Measurements from ENCODE around the gene INPP5B.
"Not testable (repeated sequence)": the region's sequence is repeated elsewhere in the genome, so short reads cannot be mapped to it uniquely, and the experiment has no call there.

INPP5B gene

GRCh38 chr1:37923551-37923889 lies 23.3 kb downstream of the INPP5B start:
- no peak for TF ChIP-seq CTCF (IDR thresholded peaks at IDR 0.05; ENCODE audit: low read depth, low read length)
- no peak overlapping the region for H3K4me3 ChIP-seq (ENCODE audit: low read depth, low read length)

GRCh38 chr1:37922767-37923550 lies 23.9 kb downstream of the INPP5B start:
- no peak overlapping the region for H3K4me3 ChIP-seq (ENCODE audit: low read depth, low read length)

GRCh38 chr1:37919277-37919676 lies 27.6 kb downstream of the INPP5B start:
- TF ChIP-seq CTCF (IDR thresholded peaks at IDR 0.05; ENCODE audit: low read depth, low read length): peak; percentile 57
- no peak overlapping the region for H3K4me3 ChIP-seq (ENCODE audit: low read depth, low read length)

More at GRCh38 chr1:37922767-37923550, 23.9 kb downstream of the INPP5B start:
- TF ChIP-seq CTCF (IDR thresholded peaks at IDR 0.05; ENCODE audit: low read depth, low read length): no peak

DNA sequence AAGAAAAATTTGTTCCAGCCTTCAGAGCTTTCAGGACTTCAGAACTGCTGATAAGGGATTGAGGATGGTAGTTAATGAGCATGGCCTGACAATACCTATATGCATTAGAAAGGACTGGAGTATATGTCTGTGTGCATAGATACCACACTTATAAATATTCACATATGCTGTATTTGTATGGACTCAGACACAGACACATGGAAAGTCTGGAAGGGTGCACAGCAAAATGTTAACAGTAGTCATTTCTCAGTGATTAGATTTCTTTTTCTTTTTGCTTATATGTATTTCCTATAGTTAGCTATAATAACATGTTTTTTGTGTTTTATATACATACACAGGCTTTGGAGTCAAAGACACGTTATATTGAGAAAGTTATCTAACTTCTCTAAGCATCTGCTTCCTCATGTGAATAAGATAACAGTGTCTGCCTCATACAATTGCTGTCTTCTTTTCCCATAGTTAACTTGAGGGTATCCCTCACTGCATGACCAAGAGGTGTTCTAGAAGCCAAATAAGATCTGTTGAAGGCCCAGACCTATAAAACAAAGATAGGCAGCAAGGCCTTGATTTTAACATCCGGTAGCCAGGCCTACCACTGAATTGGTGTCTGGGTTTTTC lies 31.3 kb downstream of the INPP5B start:
- TF ChIP-seq CTCF (IDR thresholded peaks at IDR 0.05; ENCODE audit: low read depth, low read length): no peak
- no peak overlapping the region for H3K4me3 ChIP-seq (ENCODE audit: low read depth, low read length)

- no peak for TF ChIP-seq CTCF (IDR thresholded peaks at IDR 0.05; ENCODE audit: low read depth, low read length)
These were observed 32.0 kb downstream of the INPP5B start for GRCh38 chr1:37914719-37915475.

DNA sequence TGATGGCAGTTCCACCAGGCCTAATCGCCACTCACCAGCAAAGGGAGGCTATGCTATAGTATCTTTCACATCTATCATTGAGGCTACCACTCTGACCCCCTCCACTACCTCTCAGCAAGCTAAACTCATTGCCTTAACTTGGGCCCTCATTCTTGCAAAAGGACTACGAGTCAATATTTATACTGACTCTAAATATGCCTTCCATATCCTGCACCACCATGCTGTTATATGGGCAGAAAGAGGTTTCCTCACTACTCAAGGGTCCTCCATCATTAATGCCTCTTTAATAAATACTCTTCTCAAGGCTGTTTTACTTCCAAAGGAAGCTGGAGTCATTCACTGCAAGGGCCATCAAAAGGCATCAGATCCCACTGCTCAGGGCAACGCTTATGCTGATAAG lies 35.4 kb downstream of the INPP5B start:
- H3K4me3 ChIP-seq (ENCODE audit: low read depth, low read length): not testable (repeated sequence)

More at GRCh38 chr1:37914719-37915475, 32.0 kb downstream of the INPP5B start:
- H3K4me3 ChIP-seq (ENCODE audit: low read depth, low read length): no peak overlapping the region

GRCh38 chr1:37910886-37911285 lies 36.0 kb downstream of the INPP5B start:
- H3K4me3 ChIP-seq (ENCODE audit: low read depth, low read length): not testable (repeated sequence)

DNA sequence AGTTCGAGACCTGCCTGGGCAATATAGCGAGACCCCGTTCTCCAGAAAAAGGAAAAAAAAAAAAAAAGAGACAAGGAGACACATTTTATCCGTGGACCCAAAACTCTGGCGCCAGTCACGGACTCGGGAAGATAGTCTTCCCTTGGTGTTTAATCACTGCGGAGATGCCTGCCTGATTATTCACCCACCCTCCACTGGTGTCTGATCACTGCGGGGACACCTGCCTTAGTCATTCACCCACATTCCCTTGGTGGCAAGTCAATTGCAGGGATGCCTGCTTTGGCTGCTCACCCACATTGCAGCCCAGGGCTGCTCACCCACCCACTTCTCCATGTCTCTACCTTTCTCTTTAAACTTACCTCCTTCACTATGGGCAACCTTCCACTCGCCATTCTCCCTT lies 38.3 kb downstream of the INPP5B start:
- H3K4me3 ChIP-seq (ENCODE audit: low read depth, low read length): not testable (repeated sequence)

DNA sequence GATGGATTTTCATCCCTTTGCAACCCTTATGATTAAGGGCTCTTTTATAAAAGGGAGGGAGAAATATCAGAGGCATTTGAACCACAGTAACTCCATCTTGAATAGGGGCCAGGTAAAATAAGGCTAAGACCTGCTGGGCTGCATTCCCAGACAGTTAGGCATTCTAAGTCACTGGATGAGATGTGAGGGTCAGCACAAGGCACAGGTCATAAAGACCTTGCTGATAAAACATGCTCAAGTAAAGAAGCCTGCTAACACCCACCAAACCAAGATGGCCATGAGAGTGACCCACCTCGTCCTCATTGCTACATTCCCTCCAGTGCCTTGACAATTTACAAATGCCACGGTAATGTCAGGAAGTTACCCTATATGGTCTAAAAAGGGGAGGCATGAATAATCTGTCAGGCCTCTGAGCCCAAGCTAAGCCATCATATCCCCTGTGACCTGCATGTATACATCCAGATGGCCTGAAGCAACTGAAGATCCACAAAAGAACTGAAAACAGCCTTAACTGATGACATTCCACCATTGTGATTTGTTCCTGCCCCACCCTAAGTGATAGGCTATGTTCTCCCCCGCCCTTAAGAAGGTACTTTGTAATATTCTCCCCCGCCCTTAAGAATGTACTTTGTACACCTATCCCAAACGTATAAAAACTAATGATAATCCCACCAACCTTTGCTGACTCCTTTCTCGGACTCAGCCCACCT lies 39.3 kb downstream of the INPP5B start:
- not testable (repeated sequence) for H3K4me3 ChIP-seq (ENCODE audit: low read depth, low read length)

DNA sequence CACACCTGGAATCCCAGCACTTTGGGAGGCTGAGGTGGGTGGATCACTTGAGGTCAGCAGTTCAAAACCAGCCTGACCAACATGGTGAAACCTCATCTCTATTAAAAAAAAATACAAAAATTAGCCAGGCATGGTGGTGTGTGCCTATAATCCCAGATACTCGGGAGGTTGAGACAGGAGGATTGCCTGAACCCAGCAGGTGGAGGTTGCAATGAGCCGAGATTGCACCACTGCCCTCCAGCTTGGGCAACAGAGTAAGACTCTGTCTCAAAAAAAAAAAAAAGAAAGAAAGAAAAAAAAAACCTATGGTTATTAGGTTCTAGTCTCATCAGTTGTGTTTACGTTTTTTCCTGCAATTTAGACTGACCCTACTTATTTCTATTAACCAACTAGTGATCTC lies 40.3 kb downstream of the INPP5B start:
- H3K4me3 ChIP-seq (ENCODE audit: low read depth, low read length): not testable (repeated sequence)

Data from WI38 (cell line).